ENCODE data around the gene TMEM200A. TPM values are rescaled to one million over a fixed set of nuclear protein-coding genes. Genes with fewer than 3 reads are reported as not detected.
"Not testable (repeated sequence)": the region's sequence is repeated elsewhere in the genome, so short reads cannot be mapped to it uniquely, and the experiment has no call there.

TMEM200A gene
- total RNA-seq, 1 experiment from 2014 or later, result not detected

GRCh38 chr6:130326496-130326895, 39.3 kb upstream of the TMEM200A start:
- H3K9me3 Mint-ChIP-seq (ENCODE audit: low read depth, unreplicated experiment), result no peaks in the 10 kb centered on the region
- CTCF ChIA-PET, result interaction anchor here (0.7 kb wide), 1 partner anchor 601 kb away, joined by 4 read pairs; no protein-coding TSS in a partner anchor
- H3K4me1 Mint-ChIP-seq (ENCODE audit: low read depth, unreplicated experiment), result no peaks in the 10 kb centered on the region
- no peak for DNase-seq
- no TSS peak for BruUV-seq (replicated peaks)
- intact Hi-C loops (cut with micrococcal nuclease; ENCODE audit: unreplicated experiment), result loop anchor here (10.0 kb wide), 1 partner anchor 548 kb away; no protein-coding TSS in a partner anchor
- no peak overlapping the region for H3K4me3 Mint-ChIP-seq (ENCODE audit: low read depth, unreplicated experiment)
- H3K27me3 Mint-ChIP-seq (ENCODE audit: unreplicated experiment), result peaks cover 5% of the 10 kb centered on the region
- H3K27ac Mint-ChIP-seq (ENCODE audit: unreplicated experiment), result no peak overlapping the region
- TF ChIP-seq CTCF (IDR thresholded peaks at IDR 0.05; ENCODE audit: unreplicated experiment), result no peak
- no peaks in the 10 kb centered on the region for H3K36me3 Mint-ChIP-seq (ENCODE audit: insufficient read depth, unreplicated experiment)

GRCh38 chr6:130337534-130337933, 28.3 kb upstream of the TMEM200A start:
- DNase-seq, result no peak
- Mint-ChIP-seq H3K36me3 (ENCODE audit: insufficient read depth, unreplicated experiment) (no peaks in the 10 kb centered on the region), H3K27ac (ENCODE audit: unreplicated experiment) (no peak overlapping the region), H3K4me1 (ENCODE audit: low read depth, unreplicated experiment) (no peaks in the 10 kb centered on the region), H3K4me3 (ENCODE audit: low read depth, unreplicated experiment) (no peak overlapping the region), H3K27me3 (ENCODE audit: unreplicated experiment) (peaks cover 55% of the 10 kb centered on the region), H3K9me3 (ENCODE audit: low read depth, unreplicated experiment) (no peaks in the 10 kb centered on the region)
- BruUV-seq (replicated peaks), result no TSS peak
- no peak for TF ChIP-seq CTCF (IDR thresholded peaks at IDR 0.05; ENCODE audit: unreplicated experiment)
- CTCF ChIA-PET, result no interaction called here
- intact Hi-C loops (cut with micrococcal nuclease; ENCODE audit: unreplicated experiment), result no loop called here

GRCh38 chr6:130346324-130346723, 19.5 kb upstream of the TMEM200A start:
- H3K27me3 Mint-ChIP-seq (ENCODE audit: unreplicated experiment), result peaks cover 32% of the 10 kb centered on the region
- DNase-seq; H3K4me1 Mint-ChIP-seq (ENCODE audit: low read depth, unreplicated experiment); H3K27ac Mint-ChIP-seq (ENCODE audit: unreplicated experiment); BruUV-seq (replicated peaks); CTCF ChIA-PET; H3K4me3 Mint-ChIP-seq (ENCODE audit: low read depth, unreplicated experiment); H3K36me3 Mint-ChIP-seq (ENCODE audit: insufficient read depth, unreplicated experiment); intact Hi-C loops (cut with micrococcal nuclease; ENCODE audit: unreplicated experiment); H3K9me3 Mint-ChIP-seq (ENCODE audit: low read depth, unreplicated experiment): not testable (repeated sequence)

- CTCF ChIA-PET, result no interaction called here
- H3K36me3 Mint-ChIP-seq (ENCODE audit: insufficient read depth, unreplicated experiment), result no peaks in the 10 kb centered on the region
- intact Hi-C loops (cut with micrococcal nuclease; ENCODE audit: unreplicated experiment), result no loop called here
- H3K9me3 Mint-ChIP-seq (ENCODE audit: low read depth, unreplicated experiment), result no peaks in the 10 kb centered on the region
- H3K4me3 Mint-ChIP-seq (ENCODE audit: low read depth, unreplicated experiment), result no peak overlapping the region
- no TSS peak for BruUV-seq (replicated peaks)
- H3K4me1 Mint-ChIP-seq (ENCODE audit: low read depth, unreplicated experiment), result no peaks in the 10 kb centered on the region
- no peak for TF ChIP-seq CTCF (IDR thresholded peaks at IDR 0.05; ENCODE audit: unreplicated experiment)
- DNase-seq, result no peak
- peaks cover 46% of the 10 kb centered on the region for H3K27me3 Mint-ChIP-seq (ENCODE audit: unreplicated experiment)
- H3K27ac Mint-ChIP-seq (ENCODE audit: unreplicated experiment), result no peak overlapping the region
Measured at GRCh38 chr6:130354322-130354721, 11.5 kb upstream of the TMEM200A start.

GRCh38 chr6:130355572-130355971, 10.2 kb upstream of the TMEM200A start:
- no TSS peak for BruUV-seq (replicated peaks)
- peaks cover 55% of the 10 kb centered on the region for H3K27me3 Mint-ChIP-seq (ENCODE audit: unreplicated experiment)
- no peak for DNase-seq
- CTCF ChIA-PET, result no interaction called here
- TF ChIP-seq CTCF (IDR thresholded peaks at IDR 0.05; ENCODE audit: unreplicated experiment), result no peak
- intact Hi-C loops (cut with micrococcal nuclease; ENCODE audit: unreplicated experiment), result no loop called here
- no peaks in the 10 kb centered on the region for H3K4me1 Mint-ChIP-seq (ENCODE audit: low read depth, unreplicated experiment)
- no peak overlapping the region for H3K27ac Mint-ChIP-seq (ENCODE audit: unreplicated experiment)
- H3K4me3 Mint-ChIP-seq (ENCODE audit: low read depth, unreplicated experiment), result no peak overlapping the region
- peaks cover 2% of the 10 kb centered on the region for H3K9me3 Mint-ChIP-seq (ENCODE audit: low read depth, unreplicated experiment)
- H3K36me3 Mint-ChIP-seq (ENCODE audit: insufficient read depth, unreplicated experiment), result no peaks in the 10 kb centered on the region

All from Calu3 (cell line).